Common myeloid progenitor, CD34-positive (primary cell): ENCODE data around the gene LSM3.

Experiments used
- CTCF ChIA-PET: fragments of 350-600 bp; sonication (Branson Sonifier 250); formaldehyde crosslinking; loops from one replicate; lab custom pipeline; 2021; ENCODE audit warnings: antibody characterized with exemption; lab: Charles Lee
- POLR2A ChIA-PET: fragments of 350-600 bp; sonication (Branson Sonifier 250); formaldehyde crosslinking; loops from one replicate; lab custom pipeline; 2021; ENCODE audit warnings: antibody characterized with exemption; lab: Charles Lee
- DNase-seq, 3 donors: peaks; one replicate each; pipeline versions ENCODE4 v3.0.0 to v3.0.0-alpha.2; 2013
- H3K27ac ChIP-seq, 2 experiments: 1 replicate in 1 of 2; 2 replicates in 1 of 2; pipeline ENCODE4 v1.7.0; 2013; ENCODE audit warnings: inconsistent platforms in 2 of 2, low read length in 2 of 2, mild to moderate bottlenecking in 2 of 2, low read depth in 1 of 2, moderate library complexity in 1 of 2; ENCODE audit not compliant: severe bottlenecking in 2 of 2, insufficient read depth in 1 of 2, poor library complexity in 1 of 2
- H3K27me3 ChIP-seq, 5 experiments: replicated peaks in 2 of 5; 1 replicate in 3 of 5; 2 replicates in 2 of 5; pipeline versions ENCODE4 v1.6.1 to v1.7.0; 2013; ENCODE audit warnings: low read length in 4 of 5, mild to moderate bottlenecking in 2 of 5, moderate library complexity in 2 of 5, inconsistent platforms in 1 of 5; ENCODE audit not compliant: insufficient read depth in 5 of 5, control insufficient read depth in 4 of 5
- H3K36me3 ChIP-seq, 4 experiments: 1 replicate in 2 of 4; 2 replicates in 2 of 4; pipeline versions ENCODE4 v1.6.1 to v1.7.0; 2013; ENCODE audit warnings: low read length in 3 of 4, control low read depth in 1 of 4, mild to moderate bottlenecking in 1 of 4; ENCODE audit not compliant: control insufficient read depth in 4 of 4, insufficient read depth in 4 of 4
- H3K4me1 ChIP-seq, 4 experiments: 1 replicate in 3 of 4; 2 replicates in 1 of 4; pipeline versions ENCODE4 v1.6.1 to v1.7.1; 2013; ENCODE audit warnings: low read length in 3 of 4, mild to moderate bottlenecking in 3 of 4, control low read depth in 1 of 4, inconsistent platforms in 1 of 4, moderate library complexity in 1 of 4; ENCODE audit not compliant: control insufficient read depth in 4 of 4, insufficient read depth in 4 of 4; ENCODE audit errors: control extremely low read depth in 1 of 4
- H3K4me3 ChIP-seq, 7 experiments: 1 replicate in 4 of 7; 2 replicates in 3 of 7; pipeline versions ENCODE4 v1.5.1 to v1.7.0; 2013; ENCODE audit warnings: mild to moderate bottlenecking in 7 of 7, low read length in 6 of 7, moderate library complexity in 6 of 7, inconsistent platforms in 2 of 7, low read depth in 2 of 7, control low read depth in 1 of 7; ENCODE audit not compliant: insufficient read depth in 4 of 7, control insufficient read depth in 1 of 7; ENCODE audit errors: extremely low read depth in 1 of 7
- H3K9me3 ChIP-seq, 5 experiments: 1 replicate in 4 of 5; 2 replicates in 1 of 5; pipeline versions ENCODE4 v1.6.1 to v1.7.1; 2013; ENCODE audit warnings: low read length in 4 of 5, mild to moderate bottlenecking in 2 of 5, inconsistent platforms in 1 of 5, low read depth in 1 of 5, moderate library complexity in 1 of 5; ENCODE audit not compliant: control insufficient read depth in 4 of 5, insufficient read depth in 2 of 5; ENCODE audit errors: control extremely low read depth in 1 of 5
- WGBS: methylation state at CpG from one replicate; pipeline ENCODE4 v1.1.5; 2013; ENCODE audit not compliant: insufficient coverage; 5-methylcytosine and 5-hydroxymethylcytosine counted together

LSM3 gene

DNA sequence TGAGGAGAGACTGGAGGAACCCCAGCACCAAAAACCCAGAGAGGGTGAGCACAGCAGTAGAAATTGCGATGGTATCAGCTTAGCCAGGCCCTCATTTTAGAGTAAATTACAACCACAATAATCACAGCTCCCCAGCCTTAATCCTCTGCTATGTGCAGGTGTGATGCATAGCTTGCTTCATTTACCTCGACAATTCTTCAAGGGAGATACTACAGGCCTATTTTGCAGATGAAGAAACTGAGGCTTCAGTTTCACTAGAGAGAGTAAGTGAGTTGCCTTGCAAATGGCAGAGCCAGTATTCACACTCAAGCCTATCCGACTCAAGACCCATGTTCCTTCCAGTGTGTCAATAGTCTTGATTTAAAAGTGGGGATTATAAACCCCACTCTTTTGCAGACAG is 33.4 kb downstream of the LSM3 start:
- H3K4me1 ChIP-seq, result peaks cover 0 to 5% (median 2%) of the 10 kb centered on the region in 4 experiments
- WGBS, result 100% methylated on average over 3 of the region's 3 CpGs
- H3K9me3 ChIP-seq, result no peaks in the 10 kb centered on the region
- no peaks in the 10 kb centered on the region for H3K36me3 ChIP-seq
- no peak overlapping the region for H3K27ac ChIP-seq
- CTCF ChIA-PET, result interaction anchor here (0.7 to 7.8 kb wide), 9 partner anchors 8 to 255 kb away, joined by 3 to 65 read pairs (median 4); no protein-coding TSS in a partner anchor
- no peaks in the 10 kb centered on the region for H3K27me3 ChIP-seq
- H3K4me3 ChIP-seq, result no peak overlapping the region
- POLR2A ChIA-PET, result no interaction called here
- DNase-seq, result no peak

- Histone ChIP-seq H3K4me1 (peaks cover 0 to 5% (median 2%) of the 10 kb centered on the region in 4 experiments), H3K9me3 (no peaks in the 10 kb centered on the region), H3K4me3 (no peak overlapping the region), H3K27ac (no peak overlapping the region), H3K36me3 (no peaks in the 10 kb centered on the region), H3K27me3 (no peaks in the 10 kb centered on the region)
- WGBS, result 88% methylated on average over 4 of the region's 7 CpGs
- ChIA-PET CTCF (interaction anchor here (0.9 to 7.8 kb wide), 11 partner anchors 9 to 317 kb away, joined by 3 to 65 read pairs (median 4); no protein-coding TSS in a partner anchor), POLR2A (no interaction called here)
- DNase-seq, result no peak
These were observed 34.6 kb downstream of the LSM3 start for GRCh38 chr3:14213066-14213774.

DNA sequence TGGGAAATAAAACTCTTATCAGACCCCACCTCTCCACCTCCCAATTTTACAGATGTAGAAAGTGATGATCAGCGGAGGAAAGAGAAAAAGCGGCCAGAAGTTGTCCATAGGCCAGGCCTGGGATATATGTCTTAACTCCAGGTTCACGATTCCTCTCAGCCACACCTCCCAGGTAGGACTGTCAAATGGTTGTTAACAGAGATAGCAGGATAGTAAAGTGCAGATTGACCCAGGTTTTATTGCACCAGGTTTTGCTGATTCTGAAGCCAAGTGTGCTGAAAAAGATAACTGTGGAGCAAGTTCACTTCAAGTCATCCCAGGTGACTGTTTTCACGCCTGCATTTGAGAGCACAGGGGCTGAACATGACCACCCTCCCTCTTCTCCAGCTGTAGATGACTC is 36.1 kb downstream of the LSM3 start:
- POLR2A ChIA-PET, result no interaction called here
- Histone ChIP-seq H3K36me3 (no peaks in the 10 kb centered on the region), H3K4me1 (peaks cover 0 to 5% (median 2%) of the 10 kb centered on the region in 4 experiments), H3K4me3 (no peak overlapping the region), H3K9me3 (peaks cover 0 to 2% (median 0%) of the 10 kb centered on the region in 5 experiments), H3K27me3 (no peaks in the 10 kb centered on the region), H3K27ac (no peak overlapping the region)
- WGBS, result no CpG with 5 or more reads among the region's 4 CpGs
- CTCF ChIA-PET, result interaction anchor here (1.3 to 7.8 kb wide), 5 partner anchors 8 to 89 kb away, joined by 3 to 65 read pairs (median 8); no protein-coding TSS in a partner anchor
- no peak for DNase-seq

- H3K4me3 ChIP-seq, result peak overlapping the region in 1 of 7 experiments; percentile 36
- no peaks in the 10 kb centered on the region for H3K36me3 ChIP-seq
- DNase-seq, result peak in 1 of 3 donors; percentile 78
- no peaks in the 10 kb centered on the region for H3K27me3 ChIP-seq
- H3K4me1 ChIP-seq, result no peaks in the 10 kb centered on the region
- ChIA-PET POLR2A (interaction anchor here (0.6 kb wide), 1 partner anchor 74 kb away, joined by 3 read pairs; no protein-coding TSS in a partner anchor), CTCF (interaction anchor here (0.8 to 7.8 kb wide), 9 partner anchors 9 to 164 kb away, joined by 3 to 65 read pairs (median 5); no protein-coding TSS in a partner anchor)
- H3K9me3 ChIP-seq, result peaks cover 0 to 14% (median 0%) of the 10 kb centered on the region in 5 experiments
- WGBS, result 79% methylated on average over 21 of the region's 22 CpGs
- H3K27ac ChIP-seq, result no peak overlapping the region
These were observed 37.8 kb downstream of the LSM3 start for GRCh38 chr3:14216257-14217048.

DNA sequence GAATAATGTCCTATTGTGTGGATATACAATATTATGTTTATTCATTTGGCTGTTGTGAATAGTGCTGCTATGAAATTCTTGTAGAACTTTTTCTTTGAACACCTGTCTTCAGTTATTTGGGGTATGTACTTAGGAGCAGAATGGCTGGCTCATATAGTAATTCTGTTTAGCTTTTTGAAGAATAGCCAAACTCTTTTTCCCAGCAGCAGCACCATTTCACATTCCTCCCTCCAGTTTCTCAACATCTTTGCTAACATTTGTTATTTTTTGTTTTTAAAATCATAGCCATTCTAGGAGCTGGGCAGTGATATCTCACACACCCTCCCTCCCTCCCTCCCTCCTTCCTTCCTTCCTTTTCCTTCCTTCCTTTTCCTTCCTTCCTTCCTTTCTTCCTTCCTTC is 39.7 kb downstream of the LSM3 start:
- ChIA-PET POLR2A (no interaction called here), CTCF (interaction anchor here (0.6 to 7.8 kb wide), 6 partner anchors 10 to 243 kb away, joined by 3 to 65 read pairs (median 6); no protein-coding TSS in a partner anchor)
- H3K9me3 ChIP-seq, result peaks cover 0 to 23% (median 5%) of the 10 kb centered on the region in 5 experiments

DNA sequence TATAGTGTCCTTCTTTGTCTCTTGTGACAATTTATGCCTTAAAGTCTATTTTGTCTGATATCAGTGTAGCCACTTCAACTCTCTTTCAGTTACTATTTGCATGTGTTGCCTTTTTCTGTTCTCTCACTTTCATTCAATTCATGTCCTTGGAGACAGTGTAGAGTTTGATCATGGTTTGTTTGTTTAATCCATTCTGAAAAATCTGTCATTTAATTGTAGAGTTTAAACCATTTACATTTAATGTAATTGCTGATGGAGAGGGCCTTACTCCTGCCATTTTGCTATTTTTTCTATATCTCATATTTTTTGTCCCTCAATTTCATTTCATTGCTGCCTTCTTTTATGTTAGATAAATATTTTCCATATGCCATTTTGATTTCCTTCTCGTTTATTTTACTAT is 42.3 kb downstream of the LSM3 start:
- CTCF ChIA-PET, result interaction anchor here (1.8 kb wide), 1 partner anchor 11 kb away, joined by 5 read pairs; no protein-coding TSS in a partner anchor
- H3K27me3 ChIP-seq, result no peaks in the 10 kb centered on the region
- peaks cover 5 to 36% (median 7%) of the 10 kb centered on the region in 5 experiments for H3K9me3 ChIP-seq
- POLR2A ChIA-PET, result no interaction called here
- H3K4me1 ChIP-seq, result peaks cover 0 to 6% (median 3%) of the 10 kb centered on the region in 4 experiments
- H3K4me3 ChIP-seq, result no peak overlapping the region
- DNase-seq, result no peak
- no peak overlapping the region for H3K27ac ChIP-seq
- no CpG with 5 or more reads among the region's 1 CpG for WGBS
- H3K36me3 ChIP-seq, result peaks cover 0 to 2% (median 0%) of the 10 kb centered on the region in 4 experiments

More for the DNA sequence above, 39.7 kb downstream of the LSM3 start:
- H3K27ac ChIP-seq, result no peak overlapping the region
- no peak overlapping the region for H3K4me3 ChIP-seq
- H3K4me1 ChIP-seq, result peaks cover 0 to 3% (median 0%) of the 10 kb centered on the region in 4 experiments
- peaks cover 0 to 2% (median 0%) of the 10 kb centered on the region in 4 experiments for H3K36me3 ChIP-seq
- DNase-seq, result no peak
- no peaks in the 10 kb centered on the region for H3K27me3 ChIP-seq
